Stimulated activated CD4-positive, alpha-beta T cell treated with anti-CD3 and anti-CD28 coated beads, Interleukin-4, amount 100 ng/mL, for 24 hours (primary cell): ENCODE measurements around the gene MINDY1.
A peak's percentile ranks its signal among the peaks of the same experiment; 100 is the strongest.

Source experiments
- DNase-seq: peaks from one replicate; pipeline ENCODE4 v3.0.0-alpha.2; 2020

The MINDY1 gene

DNA sequence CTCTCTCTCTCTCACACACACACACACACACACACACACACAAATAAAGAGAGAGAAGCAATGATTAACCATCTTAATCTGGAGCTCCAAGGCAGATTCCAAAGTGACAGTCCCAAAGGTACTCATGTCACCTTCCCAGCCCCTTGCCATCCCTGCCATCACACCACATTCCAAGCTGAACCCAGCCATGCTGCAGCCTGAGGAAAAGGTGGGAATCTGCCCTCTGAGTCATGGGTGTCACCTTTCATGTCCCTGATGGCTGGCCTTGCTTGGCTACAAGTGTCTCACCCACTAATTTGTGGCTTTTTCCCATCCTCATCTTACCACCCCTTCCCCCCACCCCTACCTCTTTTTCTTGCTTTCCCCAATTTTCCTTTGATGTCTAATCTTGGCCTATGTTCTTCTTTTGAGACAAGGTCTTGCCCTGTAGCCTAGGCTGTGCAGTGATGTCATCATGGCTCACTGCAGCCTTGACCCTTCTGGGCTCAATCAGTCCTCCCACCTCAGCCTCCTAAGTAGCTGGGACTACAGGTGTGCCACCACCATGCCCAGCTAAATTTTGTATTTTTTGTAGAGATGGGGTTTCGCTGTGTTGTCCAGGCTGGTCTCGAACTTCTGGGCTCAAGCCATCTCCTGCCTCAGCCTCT lies 21.4 kb downstream of the MINDY1 start:
- no peak for DNase-seq

DNA sequence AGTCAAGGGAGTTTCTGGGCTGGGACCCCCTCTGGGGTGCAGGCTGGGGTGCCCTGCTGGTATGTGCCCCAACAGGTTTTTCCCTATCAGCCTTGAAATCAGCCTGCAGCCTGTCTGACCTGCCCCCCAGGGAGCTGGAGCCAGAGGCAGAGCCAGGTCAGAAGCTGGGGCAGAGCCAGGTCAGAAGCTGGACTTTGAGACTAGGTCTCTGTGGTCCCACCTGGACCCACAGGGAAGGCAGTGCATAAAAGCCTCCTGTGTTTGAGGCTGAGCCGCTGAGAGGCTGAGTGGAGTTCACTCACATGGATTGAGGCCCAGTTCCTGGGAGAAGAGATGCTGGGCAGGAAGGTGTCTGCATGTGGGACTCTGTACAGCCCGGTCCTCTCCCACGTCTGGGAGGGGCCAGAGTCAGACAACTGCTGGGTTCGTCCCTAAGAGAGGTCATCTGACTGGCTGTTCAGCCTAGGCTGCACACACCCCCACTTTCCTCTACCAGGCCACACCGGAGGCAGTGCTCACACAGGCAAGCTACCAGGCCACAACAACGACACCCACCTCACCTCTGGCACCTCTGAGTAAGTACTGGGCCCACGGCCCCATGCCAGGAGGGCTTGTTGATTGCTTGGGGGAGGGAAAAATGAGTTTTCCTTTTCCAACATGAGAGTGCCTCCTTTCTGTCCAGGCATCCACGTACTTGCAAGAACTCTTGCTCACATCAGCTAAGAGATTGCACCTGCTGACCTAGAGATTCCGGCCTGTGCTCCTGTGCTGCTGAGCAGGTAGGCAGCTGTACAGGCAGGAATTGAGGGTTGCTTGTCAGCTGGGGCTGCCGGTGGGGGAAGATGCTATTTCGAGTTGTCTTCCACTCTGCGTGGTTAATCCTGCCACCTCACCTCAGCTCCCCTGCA lies 24.6 kb downstream of the MINDY1 start, which contains the start of gene ANXA9:
Gene ANXA9 (plus strand): TSS at position 488 of the 908 bp plus-strand sequence. CDS start 814 bp downstream, outside the sequence.
- no peak for DNase-seq

DNA sequence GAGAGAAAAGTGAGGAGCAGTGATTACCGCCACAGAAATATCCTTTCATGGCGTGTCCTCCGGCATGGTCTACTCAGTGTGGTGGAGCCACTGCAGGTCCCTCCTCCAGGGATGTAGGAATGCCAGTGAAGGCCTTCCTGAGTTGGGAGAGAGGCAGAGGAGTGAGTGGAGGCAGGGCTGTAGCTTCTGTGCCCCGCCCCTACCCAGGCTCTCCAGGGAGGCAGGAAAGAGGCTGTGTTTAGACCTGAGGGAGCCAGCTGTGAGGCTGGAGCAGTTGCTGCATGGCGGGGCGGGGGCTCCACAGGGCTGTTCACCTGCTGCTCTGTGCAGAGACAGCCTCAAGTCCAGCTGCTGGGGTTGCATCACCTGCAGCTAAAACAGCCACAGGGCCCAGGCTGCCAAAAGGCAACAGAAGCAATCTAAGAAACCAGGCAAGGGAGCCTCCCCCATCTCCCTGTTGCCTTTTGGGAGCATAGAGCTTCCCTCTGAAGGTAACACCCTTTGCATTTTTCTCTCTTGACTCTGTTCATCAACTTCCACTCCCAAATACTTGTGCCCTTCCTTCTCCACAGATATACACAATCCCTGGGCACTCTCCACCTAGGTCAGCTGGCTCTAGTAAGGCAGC lies 25.4 kb downstream of the MINDY1 start:
- no peak for DNase-seq

DNA sequence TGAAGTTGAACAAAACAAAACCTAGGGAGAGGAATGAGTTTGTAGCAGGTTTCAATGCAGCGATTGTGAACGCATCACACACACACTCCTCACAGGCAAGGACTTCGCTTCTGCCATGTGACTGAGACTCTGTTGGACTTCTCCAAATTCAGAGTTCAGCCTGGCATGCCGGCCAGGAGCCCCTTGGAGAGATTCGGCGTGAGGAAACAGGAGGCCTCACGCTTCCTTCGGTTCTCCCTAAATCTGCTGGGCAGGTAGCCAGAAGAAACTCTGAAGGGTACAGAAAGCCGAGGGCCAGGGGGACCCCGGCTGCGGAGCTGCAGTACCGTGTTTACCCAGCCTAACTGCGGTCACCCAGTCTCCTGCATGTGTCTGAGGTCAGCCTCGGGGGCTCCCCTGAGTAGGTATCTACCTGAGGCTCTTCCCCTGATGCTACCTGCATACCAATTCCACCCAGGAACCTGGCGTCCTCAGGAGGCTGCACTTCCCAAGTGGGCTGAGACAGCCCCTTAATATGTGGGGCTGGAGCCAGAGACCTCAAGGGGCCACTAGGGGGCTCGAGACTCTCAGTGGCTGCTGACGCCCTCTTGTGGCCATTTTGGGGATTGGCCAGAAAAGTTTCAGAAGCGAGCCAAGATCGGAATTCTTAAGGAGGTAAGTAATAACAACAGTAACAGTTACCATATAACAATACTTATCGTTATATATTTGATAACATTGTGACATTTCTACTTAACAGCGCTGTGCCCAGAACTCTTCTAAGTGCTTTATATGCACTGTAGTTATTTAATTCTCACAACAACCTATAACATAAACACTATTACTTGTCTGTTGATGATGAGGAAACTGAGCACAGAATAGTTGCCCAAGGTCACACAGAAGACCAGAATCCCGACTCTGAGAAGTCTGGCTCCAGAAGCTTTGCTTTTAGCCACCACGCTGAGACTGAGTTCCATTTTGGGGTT lies 27.3 kb downstream of the MINDY1 start:
- DNase-seq: peak; percentile 93

DNA sequence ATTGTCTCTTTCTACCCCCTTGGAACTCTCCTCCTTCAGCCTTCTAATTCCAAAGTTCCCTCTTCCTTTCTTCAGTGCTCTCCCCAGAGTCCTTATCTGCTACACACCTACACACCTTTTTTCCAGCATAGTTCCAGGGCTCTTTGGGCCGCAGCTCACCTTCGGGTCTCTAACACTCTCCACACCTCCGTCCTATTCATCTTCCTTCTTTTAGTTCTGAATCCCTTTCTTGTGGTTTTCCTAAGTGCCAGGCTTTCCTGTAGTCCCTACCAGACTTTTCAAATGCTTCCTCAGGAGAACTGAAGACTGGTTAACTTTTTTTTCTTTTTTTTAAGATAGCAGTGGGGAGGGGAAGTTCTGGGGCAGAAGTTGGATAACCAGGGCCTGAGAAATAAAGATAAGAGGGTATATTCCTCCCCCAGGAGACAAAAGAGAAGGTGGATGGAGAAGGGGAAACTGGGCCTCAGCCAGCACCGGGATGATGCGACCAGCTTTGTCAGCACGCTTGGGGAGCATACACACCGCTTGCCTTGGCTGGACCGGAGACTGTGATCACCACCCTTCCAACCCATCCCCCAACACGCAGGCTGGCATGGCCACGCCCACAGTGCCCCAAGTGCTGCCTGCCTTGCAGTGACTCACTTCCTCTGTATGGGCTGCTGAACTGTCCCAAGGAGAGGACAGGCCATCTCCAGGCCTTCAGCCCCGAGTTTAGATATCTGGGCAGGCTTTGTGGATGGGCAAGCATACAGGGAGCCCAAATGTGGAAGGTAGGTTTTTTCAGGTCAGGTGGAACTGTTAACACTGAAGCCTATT lies 29.6 kb downstream of the MINDY1 start:
- DNase-seq: peak; percentile 76

DNA sequence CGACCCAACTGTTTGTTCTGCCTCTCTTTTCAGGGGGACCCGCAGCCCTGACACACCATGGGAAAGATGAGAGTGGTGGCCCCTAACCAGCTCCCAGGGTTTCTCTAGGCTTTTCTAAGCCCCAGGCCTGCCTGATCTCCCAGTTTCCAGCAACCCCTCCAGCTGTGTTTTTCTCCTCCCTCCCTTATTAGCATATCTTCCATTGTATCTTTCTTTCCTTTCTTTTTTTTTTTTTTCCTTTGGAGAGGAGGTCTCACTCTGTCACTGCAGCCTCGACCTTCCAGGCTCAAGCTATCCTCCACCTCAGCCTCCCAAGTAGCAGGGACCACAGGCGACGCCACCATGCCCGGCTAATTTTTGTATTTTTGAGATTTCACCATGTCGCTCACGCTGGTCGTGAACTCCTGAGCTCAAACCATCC lies 30.3 kb downstream of the MINDY1 start:
- no peak for DNase-seq

DNA sequence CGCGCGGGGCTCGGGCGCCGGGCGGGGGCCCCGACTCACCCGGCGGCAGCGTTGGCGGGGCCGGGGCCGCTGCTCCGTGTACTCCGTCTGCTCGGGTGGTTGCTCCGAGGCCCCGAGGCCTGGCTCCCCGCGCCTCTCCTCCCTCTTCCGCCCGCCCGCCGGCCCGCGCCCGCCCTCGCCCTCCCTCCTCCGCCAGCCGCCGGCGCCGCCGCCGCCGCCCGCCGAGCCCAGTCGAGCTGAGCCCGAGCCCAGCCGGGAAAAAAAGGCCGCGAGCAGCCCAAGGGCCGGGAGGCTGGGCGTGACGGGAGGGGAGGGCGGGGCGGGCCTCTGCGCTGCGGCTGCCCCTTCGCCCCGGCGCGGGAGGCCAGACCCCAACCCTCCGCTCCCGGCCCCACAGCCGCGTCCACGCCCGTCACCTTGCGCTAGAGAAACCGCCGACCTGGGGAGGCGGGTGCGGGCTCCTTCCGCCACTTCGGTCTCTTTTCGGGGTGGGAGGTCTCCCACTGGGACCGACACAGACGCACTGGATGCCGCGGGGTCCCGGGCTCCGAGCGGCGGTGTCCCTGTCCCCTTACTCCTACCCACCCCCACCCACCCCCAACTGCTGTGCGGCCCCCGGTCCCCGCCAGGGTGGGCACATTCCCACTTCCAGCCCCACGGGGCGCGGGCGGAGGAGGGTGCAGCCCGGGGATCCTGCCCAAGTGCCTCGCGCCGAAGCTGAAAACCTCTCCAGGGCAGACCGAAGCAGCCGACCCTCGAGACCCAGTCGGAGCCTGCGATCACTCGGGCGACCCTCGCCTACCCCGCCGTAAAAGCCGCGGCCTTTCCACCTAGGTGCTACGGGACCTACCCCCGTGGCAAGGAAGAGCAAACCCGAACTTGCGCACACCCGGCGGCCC lies 31.9 kb downstream of the MINDY1 start, which contains the start of gene CERS2:
Gene CERS2 (minus strand): TSS at position 256 of the 899 bp plus-strand sequence. CDS start 5,745 bp downstream, outside the sequence.
- DNase-seq: peak; percentile 65

DNA sequence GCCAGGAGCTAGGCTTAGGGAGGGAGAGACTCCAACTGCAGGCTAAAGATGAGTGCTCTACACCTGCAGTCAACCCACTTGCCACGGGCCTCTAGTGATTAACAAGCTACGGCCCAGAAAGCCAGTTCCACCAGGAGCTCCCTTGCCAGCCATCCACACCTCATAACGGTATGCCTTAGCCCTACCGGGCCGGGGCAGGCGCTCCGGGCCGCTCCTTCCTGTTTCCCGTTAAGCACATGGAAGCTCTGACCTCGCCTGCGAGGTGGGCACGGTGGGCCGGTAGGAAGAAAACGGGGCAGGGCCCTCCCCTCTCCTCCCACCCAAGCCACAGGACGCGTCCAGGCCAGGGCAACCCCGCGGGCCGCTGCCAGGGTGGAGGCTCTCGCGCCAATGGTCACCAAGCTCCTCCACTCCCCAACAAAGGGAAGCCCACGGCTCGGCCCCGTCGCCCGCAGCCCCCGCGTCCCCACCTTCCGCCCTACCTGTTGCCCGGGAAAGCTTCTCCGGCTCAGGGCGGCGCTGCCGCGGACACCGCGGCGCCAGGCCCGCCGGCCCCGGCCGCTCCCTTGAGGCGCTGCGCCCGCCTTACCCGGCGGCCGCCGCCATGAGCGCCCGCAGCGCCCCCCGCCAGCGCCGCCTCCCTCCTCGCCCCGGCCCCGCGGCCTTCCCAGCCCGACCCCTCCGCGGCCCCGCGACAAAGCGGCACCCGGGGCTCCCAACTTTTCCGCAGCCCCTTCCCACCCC lies 32.7 kb downstream of the MINDY1 start:
- peak; percentile 49 for DNase-seq

DNA sequence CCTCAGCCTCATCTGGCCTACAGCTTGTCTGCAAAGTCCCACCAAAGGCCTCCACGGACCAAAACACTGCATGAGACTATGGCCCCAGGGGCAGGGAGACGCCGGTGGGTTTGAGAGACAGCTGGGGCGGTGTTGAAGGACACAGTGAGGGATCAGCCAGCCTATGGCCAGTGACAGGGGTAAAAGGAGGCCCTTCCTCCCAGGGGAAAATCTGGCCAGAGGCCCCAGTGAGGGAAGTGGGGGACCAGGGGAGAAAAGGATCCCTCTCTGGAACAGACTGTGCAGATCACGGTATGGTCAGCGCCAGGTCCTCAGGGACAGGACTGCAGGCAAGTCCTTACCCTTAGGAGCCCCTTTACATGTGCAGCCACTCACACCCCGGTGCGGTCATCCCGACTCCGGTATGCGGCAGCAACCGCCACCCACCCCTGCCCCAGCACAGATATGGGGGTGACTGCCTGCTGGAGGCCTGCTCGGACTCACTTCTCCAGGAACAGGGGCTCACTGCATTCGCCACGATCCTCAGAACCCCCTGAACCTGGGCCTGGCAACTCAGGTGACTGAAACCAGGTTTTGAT lies 33.4 kb downstream of the MINDY1 start:
- no peak for DNase-seq

DNA sequence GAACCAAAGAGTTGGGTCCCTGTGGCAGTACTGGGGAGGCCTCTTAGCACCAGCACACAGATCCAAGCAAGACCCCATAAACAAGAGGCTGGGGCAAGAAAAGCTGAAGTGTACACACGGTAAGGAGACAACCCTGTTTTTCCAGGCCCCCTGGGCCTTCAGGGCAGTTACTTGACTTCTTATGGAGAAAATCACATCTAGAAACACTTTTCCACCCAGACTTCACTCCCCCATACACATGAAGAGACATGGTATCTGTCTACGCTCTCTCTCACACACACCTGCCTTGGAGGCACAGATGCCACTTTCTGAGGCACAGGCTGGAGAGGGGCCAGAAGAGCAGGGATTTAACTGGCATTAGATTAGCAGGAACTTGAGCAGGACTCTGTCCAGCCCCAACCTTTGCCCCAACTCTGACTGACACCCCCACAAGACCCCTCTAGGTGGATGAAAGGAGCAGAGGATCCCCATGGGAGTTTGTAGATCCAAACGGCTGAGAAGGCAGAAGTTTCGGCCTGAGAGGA lies 34.2 kb downstream of the MINDY1 start:
- no peak for DNase-seq

DNA sequence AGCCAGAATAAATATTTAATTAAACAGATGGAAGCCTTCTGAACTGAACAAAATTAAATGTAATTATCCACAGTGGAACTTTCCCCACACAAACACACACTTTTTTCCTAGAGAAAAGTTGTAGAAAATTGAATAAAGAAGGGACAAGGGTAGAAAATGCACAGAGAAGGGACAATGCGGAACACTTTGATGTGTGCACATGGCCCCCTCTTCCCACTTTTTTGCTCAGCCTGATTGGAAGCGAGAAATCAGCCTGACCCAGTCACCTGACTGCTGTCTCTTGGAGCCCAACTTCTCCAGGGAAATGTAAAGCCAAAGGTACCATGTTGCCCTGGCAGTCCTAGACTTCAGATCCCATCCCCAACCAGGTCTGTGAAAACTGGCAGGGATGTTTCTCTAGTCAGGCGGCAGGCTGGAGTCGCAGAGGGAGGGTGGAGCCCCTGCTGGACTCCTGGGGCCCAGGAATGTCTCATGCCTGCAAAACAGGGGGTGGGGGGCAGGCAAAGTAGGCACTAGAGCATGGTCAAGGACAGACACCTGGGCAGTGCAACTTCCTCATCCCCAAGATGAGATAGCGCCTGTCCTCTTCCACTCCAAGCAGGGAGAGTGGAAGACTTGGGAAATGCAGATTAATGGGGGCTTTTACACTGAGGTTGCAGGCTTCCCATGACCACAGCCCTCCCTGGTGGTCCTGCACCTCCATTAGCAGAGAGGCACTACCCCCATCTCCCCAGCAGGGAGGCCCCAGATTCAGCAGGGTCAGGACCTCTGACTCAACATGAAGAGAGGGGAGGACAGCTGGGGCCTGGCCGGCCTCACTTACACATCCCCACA lies 34.9 kb downstream of the MINDY1 start:
- no peak for DNase-seq

DNA sequence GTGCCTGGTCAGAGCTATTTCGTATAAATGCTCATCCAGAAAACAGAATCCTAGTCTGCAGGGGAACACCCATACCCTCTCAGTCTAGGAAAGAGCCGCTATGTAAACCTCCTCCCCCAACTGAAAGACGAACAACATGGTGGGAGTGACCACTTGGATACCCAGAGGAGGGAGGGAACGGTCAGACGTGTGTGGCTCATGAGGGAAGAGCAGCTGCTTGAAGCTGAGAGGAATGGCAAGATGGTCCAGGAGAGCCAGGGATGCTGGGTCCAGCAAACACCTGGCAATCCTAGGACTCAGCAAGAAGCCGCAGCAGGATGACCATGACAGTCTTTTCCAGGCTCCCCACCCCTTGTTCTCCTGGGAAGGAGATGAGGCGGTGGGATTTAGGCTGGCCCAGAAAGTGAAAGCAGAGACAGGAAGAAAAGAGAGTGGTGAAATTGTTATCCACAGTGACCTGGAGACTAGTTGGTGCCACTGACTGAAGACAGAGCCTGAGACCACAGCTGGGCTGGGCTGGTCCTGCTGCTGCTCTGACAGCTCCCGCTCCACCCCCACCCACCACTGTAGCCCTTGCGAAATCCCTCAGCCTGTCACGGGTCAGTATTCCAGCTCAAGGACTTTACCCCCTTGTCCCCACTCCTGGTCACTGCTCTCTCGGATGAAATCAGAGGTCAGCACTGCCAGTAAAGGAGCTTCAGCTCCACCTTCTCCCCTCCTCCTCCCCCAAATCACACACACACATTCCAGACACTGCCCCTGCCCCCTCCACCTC lies 35.7 kb downstream of the MINDY1 start:
- no peak for DNase-seq

DNA sequence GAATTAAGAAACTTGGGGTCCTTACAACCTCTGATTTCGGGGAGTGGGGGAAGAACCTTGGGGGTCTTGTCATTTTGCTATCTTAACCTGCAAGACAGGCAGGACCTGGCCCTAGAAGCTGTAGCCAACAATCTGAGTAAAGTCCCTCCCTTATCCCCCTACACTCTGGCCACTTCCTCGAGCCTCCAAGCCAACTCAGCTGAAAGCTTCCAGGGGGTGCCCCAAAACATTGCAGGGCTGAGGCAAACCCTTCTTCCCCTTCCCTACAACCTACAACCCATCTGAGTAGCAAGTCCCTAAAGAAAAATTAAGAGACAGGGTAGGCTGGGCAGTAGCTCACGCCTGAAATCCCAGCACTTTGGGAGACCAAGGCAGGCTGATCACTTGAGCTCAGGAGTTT lies 37.1 kb downstream of the MINDY1 start:
- no peak for DNase-seq

DNA sequence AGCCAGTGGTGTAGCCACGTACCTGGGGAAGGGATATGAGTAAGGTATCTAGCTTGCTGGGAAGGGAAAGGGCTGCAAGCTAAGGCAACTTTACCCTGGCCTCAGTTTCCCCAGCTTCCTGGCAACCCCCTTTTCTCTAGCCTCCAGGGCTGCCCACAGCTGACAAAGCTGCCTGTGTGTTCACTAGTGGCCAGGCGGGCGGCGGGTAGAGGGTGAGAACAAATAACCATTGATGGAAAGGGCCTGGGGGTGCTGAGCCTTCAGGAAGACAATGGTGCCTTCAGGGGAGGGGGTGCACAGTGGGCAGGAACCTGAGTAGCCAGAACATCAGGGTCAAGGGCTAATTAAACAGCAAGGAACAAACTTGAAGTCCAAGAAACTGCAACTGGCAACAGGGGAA lies 38.2 kb downstream of the MINDY1 start:
- no peak for DNase-seq

DNA sequence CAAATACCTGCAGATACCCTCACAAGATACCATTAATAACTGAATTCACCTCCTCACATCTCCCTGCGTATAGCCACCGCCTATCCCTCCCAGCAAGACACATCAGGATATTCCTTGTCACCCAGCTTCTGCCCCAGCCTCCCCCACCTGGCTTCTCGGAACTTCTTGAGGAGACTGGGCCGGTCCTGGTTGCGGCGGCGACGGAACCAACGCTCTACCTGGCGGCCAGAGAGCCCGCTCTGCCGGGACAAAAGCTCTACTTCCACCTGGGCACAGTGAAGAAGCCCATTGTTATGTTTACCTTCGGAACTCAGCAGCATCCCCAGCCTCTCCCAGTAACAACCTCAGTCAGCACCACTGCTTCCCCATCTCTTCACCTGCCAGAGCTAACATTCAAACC lies 38.8 kb downstream of the MINDY1 start:
- no peak for DNase-seq

DNA sequence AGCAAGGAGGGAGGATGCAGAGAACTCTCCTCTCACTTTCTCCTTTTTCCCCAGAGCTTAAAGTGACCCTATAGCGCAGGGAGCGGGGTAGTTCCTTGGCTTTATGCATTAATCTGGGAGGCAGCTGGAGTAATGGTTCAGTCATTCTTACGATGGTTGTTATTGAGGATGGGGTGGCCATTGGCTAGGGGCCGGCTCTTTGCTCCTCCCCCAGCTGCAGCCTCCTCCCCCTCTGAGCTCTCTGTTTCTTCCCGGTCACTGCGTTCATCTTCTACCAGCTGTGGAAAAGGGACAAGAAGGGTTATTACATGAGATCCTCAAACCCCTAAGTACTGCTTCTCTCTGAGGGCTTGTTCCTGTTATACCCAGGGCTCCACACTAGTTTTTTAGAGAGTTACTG lies 40.7 kb downstream of the MINDY1 start:
- DNase-seq: no peak

DNA sequence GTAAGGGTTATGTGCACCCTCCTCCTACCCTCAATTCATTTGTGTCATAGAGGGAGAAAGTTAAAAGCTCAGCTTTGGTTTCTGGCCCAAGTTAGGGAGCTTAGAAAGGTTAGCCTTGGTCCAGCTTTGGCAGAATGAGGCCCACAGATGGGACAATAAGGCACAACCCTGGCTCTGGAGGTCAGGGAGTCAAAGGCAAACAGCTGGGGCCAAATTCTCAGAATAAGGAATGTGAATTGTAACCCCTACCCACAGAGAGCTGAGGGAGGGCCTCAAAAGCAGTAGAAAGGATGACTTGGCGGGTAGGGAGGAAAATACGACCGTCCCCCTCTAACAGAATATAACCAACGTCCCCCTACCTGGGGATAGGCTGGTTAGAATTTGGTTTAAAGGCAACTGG lies 41.1 kb downstream of the MINDY1 start:
- DNase-seq: no peak
